Activated CD4-positive, CD25-positive, alpha-beta regulatory T cell treated with anti-CD3 and anti-CD28 coated beads, Interleukin-2, amount 50 U/mL, for 72 hours (primary cell): ENCODE measurements around the gene GLIPR1L2.
A peak's percentile ranks its signal among the peaks of the same experiment; 100 is the strongest.
"Not testable (repeated sequence)": the region's sequence is repeated elsewhere in the genome, so short reads cannot be mapped to it uniquely, and the experiment has no call there.

Experiments
- DNase-seq: peaks from one replicate; pipeline ENCODE4 v3.0.0; 2021

The GLIPR1L2 gene

DNA sequence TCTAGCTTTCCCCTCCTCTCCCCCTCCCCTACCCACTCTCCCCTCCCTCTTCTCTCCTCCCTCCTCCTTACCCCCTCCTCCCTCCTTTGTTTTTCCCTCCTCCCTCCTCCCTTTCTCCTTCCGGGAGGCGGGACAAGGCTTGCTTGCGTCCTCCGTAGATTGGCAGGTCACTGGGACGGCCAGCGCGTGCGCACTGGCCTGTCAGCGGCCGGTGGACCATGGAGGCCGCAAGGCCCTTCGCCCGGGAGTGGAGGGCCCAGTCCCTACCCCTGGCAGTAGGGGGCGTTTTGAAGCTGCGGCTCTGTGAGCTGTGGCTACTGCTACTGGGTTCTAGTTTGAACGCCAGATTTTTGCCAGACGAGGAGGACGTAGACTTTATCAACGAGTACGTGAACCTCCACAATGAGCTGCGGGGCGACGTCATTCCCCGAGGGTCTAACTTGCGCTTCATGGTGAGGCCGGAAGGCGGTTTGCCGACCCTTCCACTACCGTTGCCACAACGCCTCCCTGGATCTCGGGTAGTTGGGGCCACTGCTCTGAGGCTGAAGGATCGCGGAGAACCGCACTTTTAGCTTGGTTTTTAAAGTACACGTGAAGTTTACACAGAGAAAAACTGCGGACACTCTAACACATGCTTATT is at the start of gene GLIPR1L2:
Gene GLIPR1L2, plus strand, starts transcription at position 191 of the 640 bp plus-strand sequence. Its CDS starts 28 bp downstream, at position 219.
- peak; percentile 89 for DNase-seq

DNA sequence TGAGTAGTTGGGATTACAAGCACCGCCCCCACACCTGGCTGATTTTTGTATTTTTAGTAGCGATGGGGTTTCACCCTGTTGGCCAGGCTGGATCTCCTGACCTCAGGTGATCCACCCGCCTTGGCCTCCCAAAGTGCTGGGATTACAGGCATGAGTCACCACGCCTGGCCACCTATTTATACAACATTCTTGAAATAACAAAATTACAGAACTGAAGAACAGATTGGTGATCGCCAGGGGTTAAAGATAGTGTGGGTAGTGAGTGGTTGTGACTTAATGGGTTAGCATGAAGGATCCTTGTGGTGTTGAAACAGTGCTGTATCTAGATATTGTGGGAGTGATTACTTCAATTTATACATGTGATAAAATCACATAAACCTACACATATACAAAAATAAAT is 49.0 kb upstream of the GLIPR1L2 start:
- no peak for DNase-seq

DNA sequence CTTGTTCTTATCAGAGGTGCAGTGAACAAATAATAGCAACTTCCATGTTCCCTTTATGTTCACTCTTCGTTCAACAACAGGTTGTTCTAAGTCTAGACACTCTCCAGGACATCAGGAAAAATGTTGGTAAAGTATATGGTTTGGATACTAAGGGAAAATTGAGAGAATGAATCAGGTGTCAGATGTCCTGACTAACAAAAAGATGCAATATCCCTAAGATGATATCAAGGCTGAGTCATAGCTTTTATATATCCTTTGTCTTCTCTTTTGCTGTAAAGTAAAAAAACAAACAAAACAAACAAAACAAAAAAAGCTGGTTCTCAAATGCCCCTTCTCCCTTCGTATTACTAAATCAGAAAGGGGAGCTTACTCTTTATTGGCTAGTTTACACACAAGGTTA is 45.4 kb upstream of the GLIPR1L2 start:
- no peak for DNase-seq

DNA sequence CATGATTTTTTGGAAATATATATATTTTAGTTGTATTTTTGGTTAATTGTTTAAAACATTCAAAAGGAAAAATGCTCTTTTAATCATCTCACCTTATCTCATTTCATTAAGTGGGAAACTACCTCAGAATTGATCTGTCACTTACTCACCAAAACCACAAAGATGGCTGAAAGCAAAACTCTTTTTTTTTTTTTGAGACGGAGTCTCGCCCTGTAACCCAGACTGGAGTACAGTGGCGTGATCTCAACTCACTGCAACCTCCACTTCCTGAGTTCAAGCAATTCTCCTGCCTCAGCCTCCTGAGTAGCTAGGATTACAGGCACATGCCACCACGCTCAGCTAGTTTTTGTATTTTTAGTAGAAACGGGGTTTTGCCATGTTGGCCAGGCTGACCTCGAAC is 44.7 kb upstream of the GLIPR1L2 start:
- DNase-seq = not testable (repeated sequence)

DNA sequence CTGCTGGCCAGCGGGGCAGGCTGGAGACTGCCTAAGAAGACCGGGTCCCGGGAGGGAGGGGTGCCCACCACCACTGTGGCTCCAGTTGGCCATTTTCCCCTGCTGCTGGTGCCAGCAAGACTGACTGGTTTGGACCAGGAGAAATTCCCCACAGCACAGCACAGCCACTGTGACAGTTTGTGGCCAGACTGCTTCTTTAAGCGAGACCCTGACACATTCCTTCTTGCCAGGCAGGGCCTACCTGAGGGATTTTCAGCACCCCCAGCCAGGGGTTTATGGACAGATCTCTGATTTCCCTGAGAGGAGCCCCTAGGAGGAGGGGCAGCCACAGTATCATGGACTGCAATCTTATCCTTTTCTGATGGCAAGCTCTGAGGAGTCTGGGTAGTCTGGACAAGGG is 40.9 kb upstream of the GLIPR1L2 start:
- no peak for DNase-seq

DNA sequence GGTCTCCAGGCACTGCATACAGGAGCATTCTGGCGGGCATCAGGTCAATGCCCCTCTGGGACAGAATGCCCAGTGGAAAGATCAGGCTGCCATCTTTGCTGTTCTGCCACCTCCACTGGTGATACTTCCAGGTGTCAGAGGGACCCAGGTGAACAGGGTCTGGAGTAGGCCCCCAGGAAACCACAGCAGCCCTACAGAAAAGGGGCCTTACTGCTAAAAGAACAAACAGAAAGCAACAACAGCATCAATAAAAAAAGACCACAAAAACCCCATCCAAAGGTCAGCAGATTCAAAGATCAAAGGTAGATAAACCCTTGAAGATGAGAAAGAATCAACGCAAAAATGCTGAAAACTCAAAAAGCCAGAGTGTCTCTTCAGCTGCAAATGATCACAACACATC is 40.5 kb upstream of the GLIPR1L2 start:
- no peak for DNase-seq

DNA sequence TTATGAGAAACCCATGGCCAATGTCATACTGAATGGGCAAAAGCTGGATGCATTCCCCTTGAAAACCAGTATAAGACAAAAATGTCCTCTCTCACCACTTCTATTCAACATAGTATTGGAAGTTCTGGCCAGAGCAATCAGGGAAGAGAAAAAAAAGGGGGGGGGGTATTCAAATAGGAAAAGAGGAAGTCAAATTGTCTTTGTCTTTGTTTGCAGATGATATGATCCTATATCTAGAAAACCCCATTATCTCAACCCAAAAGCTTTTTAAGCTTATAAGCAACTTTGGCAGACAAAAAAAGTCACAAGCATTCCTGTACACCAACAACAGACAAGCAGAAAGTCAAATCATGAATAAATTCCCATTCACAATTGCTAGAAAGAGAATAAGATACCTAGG is 36.9 kb upstream of the GLIPR1L2 start:
- no peak for DNase-seq

DNA sequence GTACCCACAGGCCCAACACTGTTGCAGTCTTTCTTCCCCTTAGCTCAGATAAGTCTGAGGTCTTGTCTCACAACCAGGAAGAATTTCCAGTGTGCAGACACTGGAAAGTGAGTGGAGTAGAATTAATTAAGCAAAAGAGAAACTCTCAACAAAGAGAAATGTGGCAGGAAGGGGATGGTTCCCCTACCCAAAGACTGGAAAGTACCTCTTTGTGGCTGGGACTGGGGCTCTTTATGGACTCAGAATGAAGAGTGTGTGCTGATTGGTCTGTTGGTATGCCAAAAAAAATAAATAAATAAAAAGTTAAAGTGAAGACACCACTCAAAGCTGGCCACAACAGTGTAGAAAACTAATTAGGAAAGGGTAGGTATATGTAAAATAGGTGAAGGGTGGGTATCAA is 30.0 kb upstream of the GLIPR1L2 start:
- DNase-seq = no peak

DNA sequence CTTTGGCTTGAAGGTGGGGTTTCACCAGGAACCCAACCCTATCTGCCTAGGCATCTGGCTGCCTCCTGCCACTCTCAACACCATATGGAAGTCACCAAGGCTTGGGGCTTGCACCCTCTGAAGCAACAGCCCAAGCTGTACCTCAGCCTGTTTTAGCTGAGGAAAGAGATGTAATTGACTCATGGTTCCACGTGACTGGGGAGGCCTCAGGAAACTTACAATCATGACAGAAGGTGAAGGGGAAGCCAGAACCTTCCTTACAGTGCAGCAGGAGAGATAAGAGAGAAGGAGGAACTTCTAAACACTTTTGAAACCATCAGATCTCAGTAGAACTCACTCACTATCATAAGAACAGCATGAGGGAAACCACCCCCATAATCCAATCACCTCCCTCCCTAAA is 29.5 kb upstream of the GLIPR1L2 start:
- no peak for DNase-seq

DNA sequence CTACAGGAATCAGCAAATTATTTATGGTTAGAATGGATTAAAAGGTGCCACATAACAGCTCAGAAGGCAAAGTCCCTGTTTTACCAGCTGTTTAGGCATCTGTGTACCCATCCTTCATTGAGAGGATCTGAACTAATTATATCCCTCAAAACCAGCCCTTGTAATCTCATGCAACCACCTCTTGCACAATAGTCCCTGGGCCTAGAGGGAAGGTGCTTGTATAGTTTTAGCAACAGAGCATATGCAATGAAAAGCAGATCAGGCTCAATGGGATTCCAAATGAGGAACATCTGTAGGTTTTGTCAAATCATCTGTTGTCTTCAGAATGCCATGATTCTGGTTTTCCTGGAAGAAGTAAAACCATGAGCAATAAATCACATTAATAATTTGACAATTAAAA is 26.0 kb upstream of the GLIPR1L2 start:
- no peak for DNase-seq

DNA sequence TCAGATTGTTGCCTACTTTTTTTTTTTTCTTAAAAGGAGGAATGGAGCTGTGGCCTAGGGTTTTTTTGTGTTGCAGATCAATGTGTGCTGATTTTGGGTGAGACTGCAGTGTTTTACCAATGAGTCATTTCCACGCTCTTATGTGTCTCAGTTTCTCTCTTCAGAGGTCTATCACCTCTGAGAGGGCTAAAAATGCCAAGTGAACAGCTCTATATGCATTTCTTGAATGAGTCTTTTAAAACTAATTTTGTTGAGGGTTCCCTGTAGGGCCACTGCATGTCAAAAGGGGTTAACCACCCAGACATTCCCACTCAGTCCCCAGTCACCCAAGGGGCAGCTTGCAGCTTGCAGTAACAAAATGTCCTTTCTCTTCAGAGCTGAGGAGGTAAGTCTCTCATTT is 24.3 kb upstream of the GLIPR1L2 start:
- DNase-seq = no peak

DNA sequence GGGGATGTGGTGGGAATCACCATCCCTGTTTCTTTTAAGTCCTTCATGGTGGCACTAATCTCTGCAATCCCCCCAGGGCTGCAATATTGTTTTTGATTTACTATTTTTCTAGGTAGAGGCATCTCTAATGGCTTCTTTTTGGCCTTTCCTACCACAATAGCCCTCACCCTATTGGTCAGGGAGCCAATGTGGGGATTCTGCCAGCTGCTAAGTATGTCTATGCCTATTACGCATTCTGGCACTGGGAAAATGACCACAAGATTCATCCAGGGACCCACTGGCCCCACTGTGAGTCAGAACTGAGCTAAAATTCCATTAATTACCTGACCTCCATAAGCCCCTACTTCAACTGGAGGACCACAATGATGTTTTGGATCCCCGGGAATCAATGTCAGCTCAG is 15.9 kb upstream of the GLIPR1L2 start:
- DNase-seq = no peak

DNA sequence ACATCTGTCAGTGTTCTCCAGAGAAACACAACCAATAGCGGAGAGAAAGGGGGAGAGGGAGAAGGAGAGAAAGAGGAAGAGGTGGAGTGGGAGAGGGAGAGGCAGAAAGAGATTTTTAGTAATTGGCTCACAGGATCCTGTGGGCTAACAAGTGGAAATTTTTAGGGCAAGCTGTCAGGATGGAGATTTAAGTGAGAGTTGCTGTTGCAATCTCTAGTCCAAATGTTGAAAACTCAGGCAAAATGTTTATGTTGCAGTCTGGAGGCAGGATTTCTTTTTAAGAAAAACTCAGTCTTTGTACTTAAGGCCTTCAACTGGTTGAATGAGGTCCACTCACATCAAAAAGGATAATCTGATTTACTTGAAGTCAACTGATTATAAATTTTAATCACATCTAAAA is 12.5 kb upstream of the GLIPR1L2 start:
- no peak for DNase-seq

DNA sequence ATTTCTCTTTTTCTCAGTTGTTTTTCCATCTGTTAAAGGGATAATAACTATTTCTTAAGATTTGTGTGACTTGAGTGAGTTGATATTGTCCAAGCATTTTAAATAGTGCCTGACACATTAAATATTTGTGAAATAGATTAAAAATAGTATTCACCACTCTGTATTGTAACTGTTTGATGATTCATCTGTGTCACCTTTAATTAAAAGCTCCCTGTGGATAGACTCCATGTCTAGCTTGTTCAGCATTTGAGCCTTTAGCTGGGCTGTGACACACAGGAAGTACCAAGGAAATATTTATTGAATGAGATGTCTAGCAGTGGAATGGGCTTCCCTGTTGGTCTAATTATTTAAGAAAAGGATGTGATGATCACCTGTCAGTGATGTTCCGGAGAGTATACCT is 1.8 kb upstream of the GLIPR1L2 start:
- no peak for DNase-seq

DNA sequence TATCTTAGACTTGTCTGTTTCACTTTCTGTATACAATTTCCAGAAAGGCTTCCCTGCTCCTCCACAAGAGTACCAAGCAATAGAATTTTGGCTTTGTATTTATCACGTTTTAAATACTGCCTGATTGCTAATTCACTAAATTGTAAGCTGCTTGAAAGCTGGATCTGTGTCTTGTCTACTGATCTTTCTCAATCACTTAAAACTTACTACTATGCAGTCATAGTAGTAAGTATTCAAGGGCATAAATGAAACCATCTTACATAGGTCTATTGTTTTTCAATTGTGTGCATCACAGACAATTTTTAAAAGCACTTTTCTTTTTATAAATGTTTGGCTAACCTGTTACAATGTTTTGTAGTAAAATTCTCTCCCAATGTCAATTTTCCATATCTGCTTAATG is 1.2 kb upstream of the GLIPR1L2 start:
- no peak for DNase-seq

DNA sequence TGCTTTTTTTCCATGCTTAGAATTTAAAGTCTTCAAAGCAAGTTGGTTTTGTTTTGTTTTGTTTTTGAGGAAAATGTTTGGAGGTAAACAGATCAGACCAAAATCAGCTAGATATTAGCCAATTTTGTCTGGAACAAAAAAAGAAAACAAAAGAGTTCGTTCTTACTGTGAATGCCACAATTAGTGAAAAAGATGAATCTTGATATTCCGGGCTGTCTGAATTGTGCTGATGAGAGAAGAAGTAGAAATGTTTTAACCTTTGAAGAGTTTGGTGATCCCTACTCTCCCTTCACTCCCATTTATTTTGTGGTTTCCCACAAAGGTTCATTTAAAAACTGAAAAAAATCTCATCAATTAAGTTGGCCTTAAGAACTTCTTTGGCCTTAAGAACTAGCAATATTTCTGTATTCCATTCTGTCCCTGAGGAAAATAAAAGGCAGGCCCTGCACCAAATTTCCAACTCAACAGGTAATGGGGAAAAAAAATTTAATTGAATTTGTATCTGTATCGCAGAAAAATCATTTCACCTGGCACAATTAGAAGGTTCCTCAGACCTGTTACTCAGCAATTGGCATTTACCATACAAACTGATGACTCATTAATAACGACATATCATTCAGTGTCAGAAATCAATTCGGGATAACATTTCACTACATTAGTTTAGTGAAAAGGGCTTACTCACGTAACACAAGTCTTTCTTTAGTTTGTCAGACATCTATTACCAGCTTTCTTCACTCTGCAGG is 562 bp upstream of the GLIPR1L2 start:
- no peak for DNase-seq

DNA sequence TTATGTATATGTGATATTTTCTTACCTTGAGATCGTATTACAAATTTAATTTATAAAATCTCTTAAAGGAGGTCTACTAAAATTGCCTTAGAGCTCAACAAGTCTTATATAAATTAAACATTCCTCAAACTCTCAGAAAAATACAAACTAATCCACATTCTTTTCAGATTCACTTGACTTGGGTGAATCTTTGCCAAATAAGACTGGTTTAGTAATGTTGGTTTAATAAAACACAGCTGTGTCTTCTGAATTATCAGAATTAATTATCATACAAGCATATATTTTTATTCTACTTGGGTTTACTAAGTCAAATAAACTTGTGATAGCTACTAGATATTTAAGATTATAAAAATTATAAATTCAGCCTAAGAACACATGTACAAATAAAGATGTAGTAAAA is 13.3 kb downstream of the GLIPR1L2 start:
- DNase-seq = no peak

DNA sequence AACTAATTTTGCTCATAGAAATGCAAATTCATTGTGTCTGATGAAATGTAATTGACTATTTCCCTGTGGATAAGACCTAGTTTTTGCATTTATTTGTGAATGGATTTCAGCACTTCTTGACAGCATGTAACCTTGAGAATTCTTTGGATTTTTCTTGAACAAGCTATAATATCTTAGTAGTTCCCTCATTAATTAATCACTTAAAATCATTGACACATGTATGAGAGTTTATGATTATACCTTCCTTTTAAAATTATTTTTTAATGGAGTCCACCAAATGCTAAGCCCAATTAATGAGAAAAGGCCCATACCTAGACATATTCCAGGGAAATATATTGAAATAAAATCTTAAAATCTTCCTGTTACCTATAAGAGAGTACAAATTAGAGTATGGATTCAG is 16.8 kb downstream of the GLIPR1L2 start:
- DNase-seq = no peak

DNA sequence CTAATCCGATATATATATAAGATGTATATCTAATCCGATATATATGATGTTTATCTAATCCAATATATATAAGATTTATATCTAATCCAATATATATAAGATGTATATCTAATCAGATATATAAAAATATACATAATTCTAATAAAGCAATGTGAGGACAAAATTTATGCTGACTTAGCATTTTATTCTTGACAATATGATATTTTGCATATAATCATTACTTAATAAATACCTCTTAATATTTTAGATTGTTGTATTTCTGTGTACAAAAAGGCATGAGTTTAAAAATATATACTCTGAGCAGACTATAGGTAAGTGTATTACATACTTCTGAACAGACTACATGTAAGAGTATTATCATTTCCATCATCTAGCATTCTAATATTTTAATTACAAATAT is 18.9 kb downstream of the GLIPR1L2 start:
- DNase-seq = no peak

DNA sequence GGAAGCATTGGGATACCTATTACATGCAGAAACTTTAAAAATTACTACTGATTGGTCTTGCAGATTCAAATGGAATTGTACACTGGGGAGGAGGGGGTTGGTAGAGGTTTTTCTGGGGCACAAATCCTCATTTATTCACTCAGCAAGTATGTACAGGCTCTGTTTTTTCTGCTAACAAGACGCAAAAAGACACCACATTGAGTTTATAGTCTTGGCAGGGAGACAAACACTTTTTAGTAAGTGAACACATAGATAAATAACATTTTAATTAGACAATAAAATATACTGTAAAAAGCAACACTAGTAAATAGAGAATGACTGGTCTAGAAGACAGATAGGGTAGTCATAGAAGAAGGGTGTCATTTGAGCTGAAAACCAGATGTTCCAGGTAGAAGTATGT is 23.8 kb downstream of the GLIPR1L2 start:
- DNase-seq = no peak

DNA sequence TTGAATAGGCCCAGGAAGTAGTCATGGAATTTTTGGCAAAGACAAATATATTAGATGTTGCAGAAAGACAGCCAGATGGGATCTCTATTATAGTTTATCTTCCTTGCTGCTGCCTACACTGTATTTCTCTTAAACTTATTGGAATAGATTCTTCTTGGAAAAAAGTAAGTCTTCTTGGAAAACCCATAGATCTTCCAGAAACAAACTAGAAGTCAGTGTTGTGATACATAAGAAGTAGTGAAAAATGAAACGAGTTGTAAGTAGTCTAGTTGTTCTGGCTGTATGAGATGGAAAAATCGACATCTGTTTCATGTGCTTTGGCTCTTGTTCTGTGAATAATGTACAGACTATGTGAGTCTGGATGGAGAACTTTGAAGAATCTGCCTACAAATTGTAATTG is 29.0 kb downstream of the GLIPR1L2 start:
- DNase-seq = no peak

DNA sequence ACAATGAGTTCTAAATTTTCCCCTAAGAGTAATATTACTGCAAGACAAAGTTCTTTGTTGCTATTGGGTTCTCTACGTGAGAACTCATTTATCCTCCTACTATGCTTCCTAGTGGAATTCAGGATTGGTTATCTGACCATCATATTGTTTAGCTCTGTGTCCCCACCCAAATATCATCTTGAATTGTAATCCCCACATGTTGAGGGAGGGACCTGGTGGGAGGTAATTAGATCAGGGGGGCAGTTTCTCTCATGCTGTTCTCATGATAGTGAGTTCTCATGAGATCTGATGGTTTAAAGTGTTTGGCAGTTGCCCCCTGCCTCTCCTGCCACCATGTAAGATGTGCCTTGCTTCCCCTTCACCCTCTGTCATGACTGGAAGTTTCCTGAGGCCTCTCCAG is 36.6 kb downstream of the GLIPR1L2 start:
- DNase-seq = no peak

DNA sequence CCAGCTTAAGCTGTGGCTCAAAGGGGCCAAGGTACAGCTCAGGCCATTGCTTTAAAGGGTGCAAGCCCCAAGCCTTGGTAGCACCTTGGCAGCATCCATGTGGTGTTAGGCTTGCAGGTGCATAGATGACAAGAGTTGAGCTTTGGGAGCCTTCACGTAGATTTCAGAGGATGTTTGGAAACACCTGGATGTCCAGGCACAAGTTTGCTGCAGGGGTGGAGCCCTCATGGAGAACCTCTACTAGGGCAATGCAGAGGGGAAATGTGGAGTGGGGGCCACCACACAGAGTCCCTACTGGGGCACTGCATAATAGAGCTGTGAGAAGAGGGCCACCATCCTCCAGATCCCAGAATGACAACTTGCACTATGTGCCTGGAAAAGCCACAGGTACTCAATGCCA is 37.9 kb downstream of the GLIPR1L2 start:
- DNase-seq = no peak

DNA sequence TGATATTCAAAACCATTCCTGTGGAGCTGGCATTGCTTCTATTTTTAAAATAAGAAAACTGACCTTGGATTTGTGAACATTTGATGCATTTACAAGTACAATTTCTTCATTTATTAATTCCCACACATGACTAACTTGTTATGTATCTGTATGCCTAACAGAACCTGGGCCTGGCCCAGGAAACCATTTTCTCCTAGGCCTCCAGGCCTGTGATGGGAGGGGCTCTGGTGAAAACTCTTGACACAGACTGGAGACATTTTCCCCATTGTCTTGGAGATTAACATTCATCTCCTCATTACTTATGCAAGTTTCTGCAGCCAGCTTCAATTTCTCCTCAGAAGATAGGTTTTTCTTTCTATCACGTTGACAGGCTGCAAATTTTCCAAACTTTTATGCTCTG is 42.0 kb downstream of the GLIPR1L2 start:
- no peak for DNase-seq

DNA sequence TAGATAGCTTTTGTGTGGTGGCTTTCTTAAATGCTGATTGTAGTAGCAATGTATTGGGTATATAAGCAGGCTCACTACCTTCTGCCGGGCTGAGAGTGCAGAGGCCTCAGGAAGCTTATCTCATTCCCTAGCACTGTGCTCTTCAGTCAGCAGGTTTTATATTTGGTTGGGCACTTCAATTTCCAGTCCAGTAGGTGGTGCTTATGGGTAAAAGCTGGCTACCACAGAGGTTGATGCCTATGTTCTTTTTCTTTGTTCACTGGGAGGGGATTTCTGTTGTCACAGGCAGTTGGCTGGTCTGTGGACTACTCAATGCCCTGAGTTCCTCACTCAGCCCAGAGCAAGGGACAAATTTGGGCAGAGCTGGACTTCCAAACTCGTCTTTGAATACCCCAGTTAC is 46.7 kb downstream of the GLIPR1L2 start:
- no peak for DNase-seq
